CD4-positive, alpha-beta T cell treated with Interleukin-2 at 100 ng/mL for 4 hours (primary cell): ENCODE data around the gene FMN2.

Experiments
- DNase-seq: peaks from one replicate; pipeline ENCODE4 v3.0.0-alpha.2; 2020; ENCODE audit warnings: low spot score

FMN2 gene

GRCh38 chr1:240492832-240493440, 401.3 kb downstream of the FMN2 start:
- no peak for DNase-seq

GRCh38 chr1:240495601-240496000, 403.9 kb downstream of the FMN2 start:
- no peak for DNase-seq

- no peak for DNase-seq
These were observed 404.7 kb downstream of the FMN2 start for GRCh38 chr1:240496356-240496755.

GRCh38 chr1:240496941-240497340, 405.3 kb downstream of the FMN2 start:
- DNase-seq: no peak

GRCh38 chr1:240497908-240498307, 406.2 kb downstream of the FMN2 start:
- DNase-seq: no peak

GRCh38 chr1:240498335-240498734, 406.7 kb downstream of the FMN2 start:
- no peak for DNase-seq

- DNase-seq: no peak
These were observed 407.3 kb downstream of the FMN2 start for GRCh38 chr1:240499012-240499411.

- no peak for DNase-seq
These were observed 409.0 kb downstream of the FMN2 start for GRCh38 chr1:240500647-240501046.

- DNase-seq: no peak
These were observed 409.4 kb downstream of the FMN2 start for GRCh38 chr1:240501115-240501514.

- DNase-seq: no peak
These were observed 411.4 kb downstream of the FMN2 start for GRCh38 chr1:240503036-240503435.

- no peak for DNase-seq
These were observed 411.9 kb downstream of the FMN2 start for GRCh38 chr1:240503558-240503957.

- no peak for DNase-seq
These were observed 414.5 kb downstream of the FMN2 start for GRCh38 chr1:240506176-240506575.

- DNase-seq: no peak
These were observed 416.5 kb downstream of the FMN2 start for GRCh38 chr1:240508201-240508600.

GRCh38 chr1:240508950-240509349, 417.3 kb downstream of the FMN2 start:
- DNase-seq: no peak

GRCh38 chr1:240511789-240512188, 420.1 kb downstream of the FMN2 start:
- DNase-seq: no peak

GRCh38 chr1:240515505-240515904, 423.8 kb downstream of the FMN2 start:
- DNase-seq: no peak

- no peak for DNase-seq
These were observed 424.4 kb downstream of the FMN2 start for GRCh38 chr1:240516069-240516468.

GRCh38 chr1:240517891-240518290, 426.2 kb downstream of the FMN2 start:
- DNase-seq: no peak

GRCh38 chr1:240522122-240522822, 430.6 kb downstream of the FMN2 start:
- DNase-seq: no peak

GRCh38 chr1:240524356-240525069, 432.8 kb downstream of the FMN2 start:
- DNase-seq: no peak
